ENCODE data around the gene EXOG.

The EXOG gene

DNA sequence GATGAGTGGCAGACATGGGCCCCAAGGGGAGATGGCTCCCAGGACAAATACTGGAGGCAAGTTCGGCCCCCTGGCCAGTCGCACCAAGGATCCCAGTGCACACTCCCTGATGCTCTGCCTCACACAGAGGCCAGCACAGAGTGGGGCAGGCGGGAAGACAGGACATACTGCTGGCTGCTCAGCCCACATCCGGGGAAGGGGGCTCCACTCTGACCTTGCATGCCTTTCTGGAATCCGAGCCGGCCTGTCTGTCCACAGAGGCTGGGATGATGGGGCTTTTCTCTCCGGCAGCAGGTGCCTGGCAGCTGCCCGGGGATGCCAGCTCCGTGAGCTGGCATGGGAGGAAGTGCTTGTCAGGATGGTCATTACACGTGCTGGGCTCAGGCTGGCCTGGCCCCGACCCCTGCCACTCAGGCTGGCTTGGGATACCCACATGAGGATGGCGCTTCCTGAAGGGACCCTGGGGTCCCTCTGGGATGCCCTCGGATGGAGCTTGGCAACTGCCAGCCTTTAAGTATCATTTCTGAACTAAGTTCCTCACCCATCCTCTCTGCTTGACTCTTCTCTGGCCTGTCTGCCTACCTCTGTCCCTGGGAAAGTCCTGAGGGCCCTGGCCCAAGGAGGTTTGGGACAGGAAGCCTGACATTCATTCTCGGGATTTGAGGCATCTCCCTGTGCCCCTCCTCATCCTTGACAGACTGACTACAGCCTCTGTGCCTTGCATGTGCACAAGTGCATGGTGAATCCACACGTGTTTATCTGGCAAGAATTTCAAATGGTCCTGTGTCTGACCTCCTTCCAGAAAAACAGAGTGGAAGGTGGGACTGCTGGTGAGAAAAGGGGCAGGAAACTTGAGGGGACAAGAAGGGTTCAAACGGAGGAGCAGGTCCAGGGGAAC, 46.5 kb downstream of the EXOG start:
- TF ChIP-seq, protein P1, sequence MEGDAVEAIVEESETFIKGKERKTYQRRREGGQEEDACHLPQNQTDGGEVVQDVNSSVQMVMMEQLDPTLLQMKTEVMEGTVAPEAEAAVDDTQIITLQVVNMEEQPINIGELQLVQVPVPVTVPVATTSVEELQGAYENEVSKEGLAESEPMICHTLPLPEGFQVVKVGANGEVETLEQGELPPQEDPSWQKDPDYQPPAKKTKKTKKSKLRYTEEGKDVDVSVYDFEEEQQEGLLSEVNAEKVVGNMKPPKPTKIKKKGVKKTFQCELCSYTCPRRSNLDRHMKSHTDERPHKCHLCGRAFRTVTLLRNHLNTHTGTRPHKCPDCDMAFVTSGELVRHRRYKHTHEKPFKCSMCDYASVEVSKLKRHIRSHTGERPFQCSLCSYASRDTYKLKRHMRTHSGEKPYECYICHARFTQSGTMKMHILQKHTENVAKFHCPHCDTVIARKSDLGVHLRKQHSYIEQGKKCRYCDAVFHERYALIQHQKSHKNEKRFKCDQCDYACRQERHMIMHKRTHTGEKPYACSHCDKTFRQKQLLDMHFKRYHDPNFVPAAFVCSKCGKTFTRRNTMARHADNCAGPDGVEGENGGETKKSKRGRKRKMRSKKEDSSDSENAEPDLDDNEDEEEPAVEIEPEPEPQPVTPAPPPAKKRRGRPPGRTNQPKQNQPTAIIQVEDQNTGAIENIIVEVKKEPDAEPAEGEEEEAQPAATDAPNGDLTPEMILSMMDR (IDR thresholded peaks at IDR 0.05; ENCODE audit: insufficient read depth, low read depth, low read length, missing control alignments), result no peak

DNA sequence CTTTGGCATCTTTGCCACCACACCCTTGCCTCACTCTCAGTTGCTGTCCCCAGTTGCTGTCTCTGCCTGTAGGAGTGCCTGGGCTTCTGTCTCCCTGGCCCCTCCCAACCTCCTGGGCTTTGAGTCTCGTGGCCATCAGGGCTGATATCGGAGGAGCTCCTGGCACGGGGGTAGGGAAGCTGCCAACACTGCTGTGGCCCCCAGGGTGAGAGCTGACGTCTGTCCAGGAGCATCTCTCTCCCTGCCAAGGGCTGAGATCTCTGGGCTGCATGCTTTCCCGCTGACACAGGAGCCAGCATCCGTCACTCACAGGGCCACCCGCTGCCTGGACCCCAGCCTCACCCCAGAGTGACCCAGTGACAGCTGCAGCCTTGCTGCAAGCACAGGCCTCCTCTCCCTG, 47.4 kb downstream of the EXOG start:
- no peak for DNase-seq (ENCODE audit: low read depth)
- H3K4me3 ChIP-seq (ENCODE audit: low read length), result no peak overlapping the region
- TF ChIP-seq, protein P1 (IDR thresholded peaks at IDR 0.05; ENCODE audit: insufficient read depth, low read depth, low read length, missing control alignments), result no peak

More for the DNA sequence above, 46.5 kb downstream of the EXOG start:
- DNase-seq (ENCODE audit: low read depth), result no peak
- no peak overlapping the region for H3K4me3 ChIP-seq (ENCODE audit: low read length)

DNA sequence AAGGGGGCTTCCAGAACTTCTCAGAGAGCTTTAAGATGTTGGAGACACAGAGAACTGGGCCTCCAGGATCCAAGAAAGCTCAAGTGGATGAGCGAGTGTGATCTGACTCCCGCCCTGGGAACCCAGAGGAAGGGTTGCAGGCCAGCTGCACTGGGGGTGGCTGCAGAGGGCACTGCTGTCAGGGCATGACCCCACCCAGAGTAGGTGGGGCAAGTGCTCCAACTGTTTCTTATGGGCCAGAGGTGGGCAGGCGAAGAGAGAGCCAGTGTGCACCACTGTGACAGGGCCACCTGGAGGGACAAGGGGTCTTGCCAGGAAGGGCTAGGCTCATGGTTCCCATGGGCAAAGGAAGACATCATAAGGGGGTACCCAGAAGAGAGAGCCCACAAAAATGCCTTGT, 48.8 kb downstream of the EXOG start:
- no peak overlapping the region for H3K4me3 ChIP-seq (ENCODE audit: low read length)
- TF ChIP-seq, protein P1 (IDR thresholded peaks at IDR 0.05; ENCODE audit: insufficient read depth, low read depth, low read length, missing control alignments), result no peak
- no peak for DNase-seq (ENCODE audit: low read depth)

DNA sequence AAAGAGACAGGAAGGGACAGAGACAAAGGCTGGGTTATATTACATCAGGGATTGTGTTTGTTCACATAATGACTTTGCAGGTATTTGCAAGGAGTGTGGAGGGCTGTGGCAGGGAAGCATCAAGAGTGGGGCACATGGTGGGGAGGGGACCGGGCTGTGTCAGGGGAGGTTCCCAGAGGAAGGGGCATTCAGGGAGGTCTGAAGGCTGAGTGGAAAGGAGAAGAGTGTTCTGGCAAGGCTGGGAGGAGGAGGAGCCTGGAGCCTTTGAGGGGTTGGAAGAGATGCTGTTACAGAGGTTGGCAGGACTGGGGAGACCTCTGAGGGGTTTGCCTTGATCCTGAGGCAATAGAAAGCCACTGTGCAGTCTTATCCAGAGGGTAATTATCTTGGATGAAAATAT, 49.4 kb downstream of the EXOG start:
- H3K4me3 ChIP-seq (ENCODE audit: low read length), result no peak overlapping the region
- TF ChIP-seq, protein P1 (IDR thresholded peaks at IDR 0.05; ENCODE audit: insufficient read depth, low read depth, low read length, missing control alignments), result no peak
- DNase-seq (ENCODE audit: low read depth), result no peak

DNA sequence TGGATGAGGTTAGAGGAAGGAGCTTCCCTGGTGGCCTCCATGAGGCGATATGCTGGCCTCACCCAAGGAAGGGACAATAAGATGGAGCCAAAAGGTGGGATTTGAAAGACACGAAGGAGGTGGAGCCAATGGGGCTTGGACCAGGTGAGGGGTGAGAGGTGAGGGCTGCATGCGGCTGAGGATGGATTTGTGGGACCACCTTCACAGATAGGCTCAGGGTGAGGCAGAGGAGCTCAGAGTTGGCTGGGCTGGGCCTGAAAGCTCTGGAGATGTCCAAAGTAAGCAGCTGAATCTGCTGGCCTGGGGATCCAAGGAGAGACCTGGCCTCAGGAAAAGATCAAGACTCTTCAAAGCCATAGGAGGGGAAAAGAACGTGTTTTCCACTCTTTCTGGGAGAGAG, 49.8 kb downstream of the EXOG start:
- no peak overlapping the region for H3K4me3 ChIP-seq (ENCODE audit: low read length)
- no peak for DNase-seq (ENCODE audit: low read depth)
- TF ChIP-seq, protein P1 (IDR thresholded peaks at IDR 0.05; ENCODE audit: insufficient read depth, low read depth, low read length, missing control alignments), result no peak

DNA sequence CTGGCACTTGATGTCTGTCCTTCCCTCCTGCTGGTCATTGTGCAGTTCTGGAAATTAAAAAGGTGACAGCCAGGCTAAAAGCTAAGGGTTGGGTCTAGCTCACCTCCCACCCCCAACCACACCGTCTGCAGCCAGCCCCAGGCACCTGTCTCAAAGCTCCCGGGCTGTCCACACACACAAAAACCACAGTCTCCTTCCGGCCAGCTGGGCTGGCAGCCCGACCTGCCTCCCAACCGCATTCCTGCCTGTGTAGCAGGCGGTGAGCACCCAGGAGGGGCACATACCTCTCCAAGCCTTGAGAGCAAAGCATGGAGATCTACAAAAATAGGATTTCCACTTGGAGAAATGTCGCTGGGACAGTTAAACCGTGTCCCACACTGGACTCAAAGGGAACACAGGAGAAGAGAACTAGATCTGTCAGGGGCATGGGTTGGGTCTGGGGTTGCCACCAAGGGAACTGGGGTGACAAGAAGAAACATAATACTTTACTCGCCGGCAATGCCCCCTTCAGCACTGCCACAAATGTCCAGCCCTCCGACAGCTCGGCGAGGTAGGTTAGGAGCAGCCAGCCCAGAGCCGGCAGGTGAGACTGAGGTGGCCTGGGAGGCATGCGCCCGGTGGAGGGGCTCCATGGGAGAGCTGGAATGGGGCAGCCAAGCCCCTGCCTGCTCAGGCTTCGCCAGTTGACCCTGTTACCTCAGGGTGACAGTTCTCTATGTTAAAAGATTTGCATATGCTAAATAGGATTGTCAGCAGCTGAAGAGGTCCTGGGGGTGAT, 52.2 kb downstream of the EXOG start:
- DNase-seq (ENCODE audit: low read depth), result no peak
- TF ChIP-seq, protein P1 (IDR thresholded peaks at IDR 0.05; ENCODE audit: insufficient read depth, low read depth, low read length, missing control alignments), result no peak
- H3K4me3 ChIP-seq (ENCODE audit: low read length), result no peak overlapping the region

All from epithelial cell of esophagus (primary cell).